ENCODE measurements around the gene GPC6.

- no peak for TF ChIP-seq CTCF (IDR thresholded peaks at IDR 0.05; ENCODE audit: poor library complexity)
- no peak for TF ChIP-seq EZH2phosphoT487 (IDR thresholded peaks at IDR 0.05; ENCODE audit: low read depth, severe bottlenecking, unreplicated experiment)
These were observed 710.3 kb downstream of the GPC6 start for GRCh38 chr13:93936901-93937300.
